Gastroesophageal sphincter (tissue), 3 donors: Measurements from ENCODE around the gene LENG8.

Experiments used
- CTCF ChIP-seq, 4 experiments: fragments of 200-600 bp in 2 of 4; fragments of 450-650 bp in 2 of 4; sonication (generic) in 1 of 4; IDR thresholded peaks; one replicate each; pipeline ENCODE4 v1.5.1; 2017 to 2019; ENCODE audit warnings: antibody characterized with exemption in 4 of 4, mild to moderate bottlenecking in 2 of 4, moderate library complexity in 2 of 4
- POLR2A ChIP-seq, 2 donors: fragments of 450-650 bp; IDR thresholded peaks; one replicate each; pipeline ENCODE4 v1.6.1; 2017; ENCODE audit warnings: antibody characterized with exemption in 2 of 2, mild to moderate bottlenecking in 2 of 2, moderate library complexity in 1 of 2
- POLR2AphosphoS5 ChIP-seq: sonication (generic); formaldehyde crosslinking; IDR thresholded peaks from one replicate; pipeline ENCODE4 v1.6.1; 2017; ENCODE audit warnings: antibody characterized with exemption

GRCh38 chr19:54414156-54414555 is 34.8 kb upstream of the LENG8 start:
- TF ChIP-seq POLR2A (IDR thresholded peaks at IDR 0.05) (no peak), CTCF (IDR thresholded peaks at IDR 0.05) (no peak), POLR2AphosphoS5 (no peak)
